ENCODE data around the gene ARHGEF10L.

Gene ARHGEF10L

GRCh38 chr1:17523321-17524041 is 16.0 kb upstream of the ARHGEF10L start:
- DNase-seq = no peak

GRCh38 chr1:17524645-17525044 is 14.9 kb upstream of the ARHGEF10L start:
- DNase-seq = no peak

GRCh38 chr1:17525996-17526686 is 13.4 kb upstream of the ARHGEF10L start:
- DNase-seq = no peak

- no peak for DNase-seq
Observed at GRCh38 chr1:17527036-17527914, 12.2 kb upstream of the ARHGEF10L start.

- no peak for DNase-seq
Observed at GRCh38 chr1:17529381-17529780, 10.1 kb upstream of the ARHGEF10L start.

- no peak for DNase-seq
Observed at GRCh38 chr1:17531343-17531681, 8.2 kb upstream of the ARHGEF10L start.

GRCh38 chr1:17531682-17532487 is 7.6 kb upstream of the ARHGEF10L start:
- no peak for DNase-seq

GRCh38 chr1:17533201-17533600 is 6.3 kb upstream of the ARHGEF10L start:
- no peak for DNase-seq

GRCh38 chr1:17535300-17535936 is 4.1 kb upstream of the ARHGEF10L start:
- DNase-seq = no peak

GRCh38 chr1:17538010-17538409 is 1.5 kb upstream of the ARHGEF10L start:
- no peak for DNase-seq

GRCh38 chr1:17538428-17539117 is 925 bp upstream of the ARHGEF10L start:
- DNase-seq = no peak

- no peak for DNase-seq
Observed at GRCh38 chr1:17539118-17539476, 401 bp upstream of the ARHGEF10L start.

- no peak for DNase-seq
Observed at GRCh38 chr1:17540255-17541001, 930 bp downstream of the ARHGEF10L start.

- no peak for DNase-seq
Observed at GRCh38 chr1:17542645-17543044, 3.1 kb downstream of the ARHGEF10L start.

GRCh38 chr1:17544776-17545350 is 5.4 kb downstream of the ARHGEF10L start:
- no peak for DNase-seq

GRCh38 chr1:17545356-17545755 is 5.9 kb downstream of the ARHGEF10L start:
- DNase-seq = no peak

GRCh38 chr1:17546946-17547670 is 7.6 kb downstream of the ARHGEF10L start:
- no peak for DNase-seq

- no peak for DNase-seq
Observed at GRCh38 chr1:17549384-17549783, 9.9 kb downstream of the ARHGEF10L start.

- DNase-seq = no peak
Observed at GRCh38 chr1:17550729-17551584, 11.5 kb downstream of the ARHGEF10L start.
